Endodermal cell (in vitro differentiated cells): Measurements from ENCODE around the gene MEGF10. TPM values are rescaled to one million over a fixed set of nuclear protein-coding genes. Genes with fewer than 3 reads are reported as not detected.

ENCODE experiments used
- DNase-seq: peaks from one replicate; pipeline ENCODE4 v3.0.0-alpha.2; 2017
- H3K27ac ChIP-seq: 2 replicates; pipeline ENCODE4 v1.5.1; 2013; ENCODE audit warnings: mild to moderate bottlenecking, low read depth, low read length, moderate library complexity
- H3K27me3 ChIP-seq: 2 replicates; pipeline ENCODE4 v1.6.1; 2013; ENCODE audit warnings: mild to moderate bottlenecking, low read length, moderate library complexity; ENCODE audit not compliant: insufficient read depth, control insufficient read depth, poor library complexity, severe bottlenecking
- H3K36me3 ChIP-seq: 2 replicates; pipeline ENCODE4 v1.7.0; 2013; ENCODE audit warnings: mild to moderate bottlenecking, low read length, moderate library complexity; ENCODE audit not compliant: control insufficient read depth, insufficient read depth
- H3K4me1 ChIP-seq: one replicate; pipeline ENCODE4 v1.7.0; 2013; ENCODE audit warnings: low read length; ENCODE audit not compliant: control insufficient read depth, insufficient read depth
- H3K4me3 ChIP-seq: 2 replicates; pipeline ENCODE4 v1.5.1; 2013; ENCODE audit warnings: mild to moderate bottlenecking, low read length, moderate library complexity
- H3K9ac ChIP-seq: 2 replicates; pipeline ENCODE4 v1.6.1; 2013; ENCODE audit warnings: mild to moderate bottlenecking, low read length, moderate library complexity; ENCODE audit not compliant: poor library complexity, severe bottlenecking; ENCODE audit errors: extremely low read depth
- H3K9me3 ChIP-seq: 2 replicates; pipeline ENCODE4 v1.6.1; 2013; ENCODE audit warnings: mild to moderate bottlenecking, low read length, moderate library complexity; ENCODE audit not compliant: control insufficient read depth
- H3K27ac Mint-ChIP-seq: 2 replicates; pipeline ENCODE4 v1.8.0; 2020; ENCODE audit warnings: mixed read lengths
- H3K27me3 Mint-ChIP-seq: 2 replicates; pipeline ENCODE4 v1.8.0; 2021; ENCODE audit warnings: mild to moderate bottlenecking, mixed read lengths; ENCODE audit not compliant: insufficient read depth
- H3K36me3 Mint-ChIP-seq: 2 replicates; pipeline ENCODE4 v1.8.0; 2020; ENCODE audit warnings: low read depth, mixed read lengths
- H3K4me1 Mint-ChIP-seq: 2 replicates; pipeline ENCODE4 v1.8.0; 2020; ENCODE audit warnings: mixed read lengths
- H3K4me3 Mint-ChIP-seq: 2 replicates; pipeline ENCODE4 v1.8.0; 2020; ENCODE audit warnings: mild to moderate bottlenecking, moderate library complexity, mixed read lengths
- H3K9me3 Mint-ChIP-seq: 2 replicates; pipeline ENCODE4 v1.8.0; 2020; ENCODE audit warnings: mild to moderate bottlenecking, mixed read lengths
- WGBS, 2 experiments: methylation state at CpG; one replicate each; pipeline versions ENCODE4 v1.1.5 to v1.1.7; 2013; ENCODE audit warnings: missing lambda C conversion rate in 2 of 2, mixed read lengths in 1 of 2; ENCODE audit not compliant: insufficient coverage in 1 of 2, insufficient read length in 1 of 2; 5-methylcytosine and 5-hydroxymethylcytosine counted together
- total RNA-seq, 2 donors: library from RNA; stranded (reverse); fragmentation: NEBNext Ultra II Directional in 1 of 2; extraction: Animal tissue kit (Norgen Biotek cat#: 25700) in 1 of 2; gene quantifications; 2 replicates in 1 of 2; 3 replicates in 1 of 2; pipeline ENCODE4 v1.2.1, GENCODE V29; 2021
- TF ChIP-seq, protein P1 (sequence below): fragments of 200-600 bp; sonication (generic); conservative IDR thresholded peaks from 2 replicates; pipeline ENCODE4 v1.5.0; 2021; ENCODE audit warnings: antibody characterized with exemption, mild to moderate bottlenecking

Gene MEGF10
- total RNA-seq, 2 donors from 2014 or later = 12.7 to 17.7 TPM

GRCh38 chr5:127400946-127401670 lies 110.5 kb downstream of the MEGF10 start:
- Histone ChIP-seq H3K36me3 (peaks cover 8% of the 10 kb centered on the region), H3K4me1 (no peaks in the 10 kb centered on the region), H3K9me3 (no peaks in the 10 kb centered on the region), H3K27ac (no peak overlapping the region), H3K4me3 (no peak overlapping the region), H3K9ac (no peak overlapping the region), H3K27me3 (no peaks in the 10 kb centered on the region)
- peaks cover 3% of the 10 kb centered on the region for H3K36me3 Mint-ChIP-seq
- H3K4me3 Mint-ChIP-seq = no peak overlapping the region
- WGBS, 2 experiments = 91 to 94% methylated on average over 2 to 5 of the region's 5 CpGs
- no peak overlapping the region for H3K27ac Mint-ChIP-seq
- no peaks in the 10 kb centered on the region for H3K9me3 Mint-ChIP-seq
- peaks cover 15% of the 10 kb centered on the region for H3K4me1 Mint-ChIP-seq
- DNase-seq = no peak
- H3K27me3 Mint-ChIP-seq = no peaks in the 10 kb centered on the region
- TF ChIP-seq, protein P1, sequence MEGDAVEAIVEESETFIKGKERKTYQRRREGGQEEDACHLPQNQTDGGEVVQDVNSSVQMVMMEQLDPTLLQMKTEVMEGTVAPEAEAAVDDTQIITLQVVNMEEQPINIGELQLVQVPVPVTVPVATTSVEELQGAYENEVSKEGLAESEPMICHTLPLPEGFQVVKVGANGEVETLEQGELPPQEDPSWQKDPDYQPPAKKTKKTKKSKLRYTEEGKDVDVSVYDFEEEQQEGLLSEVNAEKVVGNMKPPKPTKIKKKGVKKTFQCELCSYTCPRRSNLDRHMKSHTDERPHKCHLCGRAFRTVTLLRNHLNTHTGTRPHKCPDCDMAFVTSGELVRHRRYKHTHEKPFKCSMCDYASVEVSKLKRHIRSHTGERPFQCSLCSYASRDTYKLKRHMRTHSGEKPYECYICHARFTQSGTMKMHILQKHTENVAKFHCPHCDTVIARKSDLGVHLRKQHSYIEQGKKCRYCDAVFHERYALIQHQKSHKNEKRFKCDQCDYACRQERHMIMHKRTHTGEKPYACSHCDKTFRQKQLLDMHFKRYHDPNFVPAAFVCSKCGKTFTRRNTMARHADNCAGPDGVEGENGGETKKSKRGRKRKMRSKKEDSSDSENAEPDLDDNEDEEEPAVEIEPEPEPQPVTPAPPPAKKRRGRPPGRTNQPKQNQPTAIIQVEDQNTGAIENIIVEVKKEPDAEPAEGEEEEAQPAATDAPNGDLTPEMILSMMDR = no peak

DNA sequence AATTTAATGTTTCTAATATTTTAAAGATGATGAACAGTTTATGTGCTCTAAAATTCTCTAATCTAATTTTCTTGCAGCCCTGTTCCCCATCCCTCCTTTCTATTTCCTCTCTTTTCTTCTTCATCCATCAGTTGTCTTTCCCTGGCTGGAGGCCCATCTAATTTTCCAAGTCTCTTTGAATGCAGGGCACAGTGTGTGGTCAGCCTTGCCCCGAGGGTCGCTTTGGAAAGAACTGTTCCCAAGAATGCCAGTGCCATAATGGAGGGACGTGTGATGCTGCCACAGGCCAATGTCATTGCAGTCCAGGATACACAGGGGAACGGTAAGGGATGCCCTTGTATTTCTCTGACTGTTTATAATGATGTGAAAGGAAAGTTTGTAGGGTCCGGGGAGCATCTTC lies 111.8 kb downstream of the MEGF10 start:
- no peak overlapping the region for H3K27ac ChIP-seq
- peaks cover 3% of the 10 kb centered on the region for H3K36me3 Mint-ChIP-seq
- H3K4me1 ChIP-seq = no peaks in the 10 kb centered on the region
- H3K4me1 Mint-ChIP-seq = peaks cover 20% of the 10 kb centered on the region
- no peak for DNase-seq
- H3K9me3 ChIP-seq = no peaks in the 10 kb centered on the region
- H3K9ac ChIP-seq = no peak overlapping the region
- H3K4me3 ChIP-seq = no peak overlapping the region
- TF ChIP-seq, protein P1 = no peak
- H3K4me3 Mint-ChIP-seq = no peak overlapping the region
- H3K27me3 Mint-ChIP-seq = no peaks in the 10 kb centered on the region
- 71 to 81% methylated on average over 2 to 4 of the region's 5 CpGs for WGBS, 2 experiments
- H3K27me3 ChIP-seq = no peaks in the 10 kb centered on the region
- H3K9me3 Mint-ChIP-seq = no peaks in the 10 kb centered on the region
- peaks cover 8% of the 10 kb centered on the region for H3K36me3 ChIP-seq
- H3K27ac Mint-ChIP-seq = no peak overlapping the region

DNA sequence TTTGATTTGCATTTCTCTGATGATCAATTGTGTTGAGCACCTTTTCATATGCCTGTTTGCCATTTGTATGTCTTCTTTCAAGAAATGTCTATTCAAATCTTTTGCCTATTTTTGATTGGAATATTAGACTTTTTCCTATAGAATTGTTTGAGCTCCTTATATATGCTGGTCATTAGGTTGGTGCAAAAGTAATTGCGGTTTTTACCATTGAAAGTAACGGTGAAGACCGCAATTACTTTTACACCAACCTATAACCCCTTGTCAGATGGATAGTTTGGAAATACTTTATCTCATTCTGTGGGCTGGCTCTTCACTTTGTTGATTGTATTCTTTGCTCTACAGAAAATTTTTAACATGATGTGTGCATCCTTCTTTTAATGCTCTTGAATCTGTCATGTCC lies 113.6 kb downstream of the MEGF10 start:
- Histone ChIP-seq H3K4me3 (no peak overlapping the region), H3K36me3 (peaks cover under 1% of the 10 kb centered on the region), H3K9me3 (no peaks in the 10 kb centered on the region), H3K27ac (no peak overlapping the region), H3K4me1 (no peaks in the 10 kb centered on the region), H3K27me3 (no peaks in the 10 kb centered on the region), H3K9ac (no peak overlapping the region)
- Mint-ChIP-seq H3K9me3 (no peaks in the 10 kb centered on the region), H3K27ac (no peak overlapping the region), H3K36me3 (peaks cover 3% of the 10 kb centered on the region), H3K4me1 (peaks cover 16% of the 10 kb centered on the region), H3K4me3 (no peak overlapping the region), H3K27me3 (no peaks in the 10 kb centered on the region)
- no peak for DNase-seq
- WGBS, 2 experiments = no CpG with 5 or more reads among the region's 3 CpGs
- TF ChIP-seq, protein P1 = no peak
